Subcutaneous abdominal adipose tissue (tissue), 5 donors: ENCODE measurements around the gene SDK2.

Experiments
- H3K27ac ChIP-seq: one replicate; pipeline ENCODE4 v1.7.0; 2013; ENCODE audit warnings: low read depth, mild to moderate bottlenecking, inconsistent platforms, low read length, moderate library complexity
- H3K27me3 ChIP-seq, 5 donors: one replicate each; pipeline ENCODE4 v1.7.0; 2013; ENCODE audit warnings: low read length in 5 of 5, inconsistent platforms in 1 of 5; ENCODE audit not compliant: control insufficient read depth in 5 of 5, insufficient read depth in 4 of 5
- H3K36me3 ChIP-seq, 5 donors: one replicate each; pipeline ENCODE4 v1.7.0; 2013; ENCODE audit warnings: low read length in 5 of 5; ENCODE audit not compliant: control insufficient read depth in 5 of 5, insufficient read depth in 5 of 5
- H3K4me1 ChIP-seq, 5 donors: one replicate each; pipeline ENCODE4 v1.7.0; 2013; ENCODE audit warnings: low read length in 5 of 5, mild to moderate bottlenecking in 3 of 5, moderate library complexity in 1 of 5; ENCODE audit not compliant: control insufficient read depth in 5 of 5, insufficient read depth in 5 of 5
- H3K4me3 ChIP-seq, 5 donors: one replicate each; pipeline ENCODE4 v1.7.0; 2013; ENCODE audit warnings: low read length in 5 of 5, low read depth in 1 of 5
- H3K9ac ChIP-seq, 5 donors: one replicate each; pipeline ENCODE4 v1.7.0; 2013; ENCODE audit warnings: low read length in 5 of 5, mild to moderate bottlenecking in 4 of 5, moderate library complexity in 3 of 5
- H3K9me3 ChIP-seq, 5 donors: one replicate each; pipeline ENCODE4 v1.7.0; 2013; ENCODE audit warnings: low read length in 5 of 5; ENCODE audit not compliant: control insufficient read depth in 5 of 5
- donor health status: healthy.
- donor health status: healthy.
- donor health status: healthy.
- donor health status: healthy.
- donor health status: healthy.

Gene SDK2

GRCh38 chr17:73286863-73287296, 357.4 kb downstream of the SDK2 start:
- H3K9ac ChIP-seq = peak overlapping the region in 1 of 5 donors; percentile 17
- H3K4me1 ChIP-seq = peaks cover 9 to 89% (median 82%) of the 10 kb centered on the region in 5 donors
- H3K27me3 ChIP-seq = no peaks in the 10 kb centered on the region
- H3K4me3 ChIP-seq = peak overlapping the region in 1 of 5 donors; percentile 5
- peak overlapping the region; percentile 75 for H3K27ac ChIP-seq
- H3K9me3 ChIP-seq = no peaks in the 10 kb centered on the region
- peaks cover 0 to 45% (median 31%) of the 10 kb centered on the region in 5 donors for H3K36me3 ChIP-seq

GRCh38 chr17:73285916-73286862, 358.1 kb downstream of the SDK2 start:
- Histone ChIP-seq H3K9me3 (no peaks in the 10 kb centered on the region), H3K4me1 (peaks cover 7 to 84% (median 76%) of the 10 kb centered on the region in 5 donors), H3K9ac (peak overlapping the region in 1 of 5 donors; percentile 17), H3K27ac (peak overlapping the region; percentile 75), H3K4me3 (peak overlapping the region in 1 of 5 donors; percentile 5), H3K36me3 (peaks cover 0 to 47% (median 31%) of the 10 kb centered on the region in 5 donors), H3K27me3 (no peaks in the 10 kb centered on the region)

DNA sequence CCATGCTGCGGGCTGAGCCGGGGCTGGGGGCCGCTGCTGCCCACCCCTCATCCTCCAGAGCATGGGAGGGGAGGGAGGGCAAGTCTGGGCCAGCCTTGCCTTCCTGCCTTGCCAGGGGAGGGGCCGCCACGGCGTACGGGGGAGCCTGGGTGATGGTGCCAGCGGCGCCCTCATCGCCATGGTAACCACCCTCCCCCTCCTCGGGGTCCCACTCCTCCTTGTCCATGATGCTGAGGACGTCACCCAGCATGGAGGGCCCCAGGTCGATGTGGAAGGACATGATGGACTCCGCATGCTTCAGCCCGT, 358.7 kb downstream of the SDK2 start:
- H3K4me3 ChIP-seq = no peak overlapping the region
- peak overlapping the region; percentile 75 for H3K27ac ChIP-seq
- peaks cover 7 to 77% (median 69%) of the 10 kb centered on the region in 5 donors for H3K4me1 ChIP-seq
- no peaks in the 10 kb centered on the region for H3K9me3 ChIP-seq
- H3K9ac ChIP-seq = no peak overlapping the region
- H3K27me3 ChIP-seq = no peaks in the 10 kb centered on the region
- peaks cover 0 to 47% (median 31%) of the 10 kb centered on the region in 5 donors for H3K36me3 ChIP-seq

DNA sequence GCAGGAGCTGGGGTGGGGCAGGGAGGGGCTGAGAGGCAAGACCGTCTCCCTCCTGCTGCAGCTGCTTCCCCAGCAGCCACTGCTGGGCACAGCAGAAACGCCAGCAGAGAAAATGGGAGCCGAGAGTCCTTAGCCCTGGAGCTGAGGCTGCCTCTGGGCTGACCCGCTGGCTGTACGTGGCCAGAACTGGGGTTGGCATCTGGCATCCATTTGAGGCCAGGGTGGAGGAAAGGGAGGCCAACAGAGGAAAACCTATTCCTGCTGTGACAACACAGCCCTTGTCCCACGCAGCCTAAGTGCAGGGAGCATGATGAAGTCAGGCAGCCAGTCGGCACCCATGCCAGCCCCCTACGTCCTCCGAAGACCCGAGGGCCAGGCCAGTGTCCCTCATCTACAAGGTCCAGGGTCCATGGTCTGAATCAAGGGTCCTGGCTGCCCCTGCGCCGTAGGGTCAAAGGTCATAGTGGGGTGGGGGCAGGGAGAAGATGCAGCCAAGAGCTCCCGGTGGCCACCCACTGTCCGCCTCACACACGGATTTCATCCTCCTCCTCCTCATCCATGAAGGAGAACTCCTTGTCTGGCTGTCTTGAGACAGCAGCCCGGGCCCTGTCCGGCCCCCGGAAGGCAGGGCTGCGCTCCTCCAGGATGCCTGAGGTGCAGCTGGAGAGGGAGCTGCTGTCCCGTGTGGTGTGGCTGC, 359.2 kb downstream of the SDK2 start:
- peak overlapping the region; percentile 1 for H3K27ac ChIP-seq
- H3K4me3 ChIP-seq = no peak overlapping the region
- no peaks in the 10 kb centered on the region for H3K27me3 ChIP-seq
- H3K4me1 ChIP-seq = peaks cover 5 to 72% (median 66%) of the 10 kb centered on the region in 5 donors
- no peak overlapping the region for H3K9ac ChIP-seq
- H3K36me3 ChIP-seq = peaks cover 0 to 49% (median 31%) of the 10 kb centered on the region in 5 donors
- H3K9me3 ChIP-seq = no peaks in the 10 kb centered on the region
